HG02852 (cell line): ENCODE measurements around the gene CDS2.
"Not testable (repeated sequence)": the region's sequence is repeated elsewhere in the genome, so short reads cannot be mapped to it uniquely, and the experiment has no call there.

Source experiments
- ATAC-seq: cut with Tn5 transposase; IDR thresholded peaks from one replicate; pipeline ENCODE4 v1.9.1; 2021; ENCODE audit warnings: mild to moderate bottlenecking, moderate library complexity; ENCODE audit not compliant: unreplicated experiment

CDS2 gene

DNA sequence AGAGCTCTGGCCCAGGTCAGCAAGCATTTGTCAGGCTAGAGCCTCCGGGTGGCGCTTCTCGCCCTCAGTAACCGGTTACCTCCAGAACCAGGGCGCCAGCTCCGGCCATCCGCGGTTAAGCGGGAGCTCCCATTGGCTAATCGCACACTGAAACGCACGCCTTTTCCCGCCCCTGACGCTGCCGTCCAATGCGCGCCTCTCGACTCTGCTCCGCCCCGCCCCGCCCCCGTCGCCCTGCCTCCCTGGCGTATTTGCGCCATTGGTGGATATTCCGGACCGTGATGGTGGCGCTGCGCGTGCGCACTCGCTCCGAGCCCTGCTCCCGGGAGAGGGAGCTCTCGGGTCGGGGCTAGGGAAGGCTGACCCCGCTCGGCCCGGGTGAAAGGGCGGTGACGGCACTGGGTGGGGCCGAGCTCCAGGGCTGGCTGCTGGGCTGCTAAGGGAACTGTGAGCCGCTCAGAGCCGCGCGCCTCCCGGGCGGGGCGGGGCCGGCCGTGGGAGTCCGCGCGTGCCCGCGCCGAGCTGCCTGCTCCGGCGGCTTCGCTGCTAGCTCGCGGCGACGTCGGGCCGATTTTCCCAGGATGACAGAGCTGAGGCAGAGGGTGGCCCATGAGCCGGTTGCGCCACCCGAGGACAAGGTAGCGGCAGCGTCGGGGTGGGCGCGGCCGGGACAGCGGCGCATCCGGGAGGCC, at the start of gene CDS2:
Gene CDS2 (plus strand): TSS at position 497 of the 692 bp plus-strand sequence. CDS start 85 bp downstream, at position 582.
- peak; percentile 92 for ATAC-seq

DNA sequence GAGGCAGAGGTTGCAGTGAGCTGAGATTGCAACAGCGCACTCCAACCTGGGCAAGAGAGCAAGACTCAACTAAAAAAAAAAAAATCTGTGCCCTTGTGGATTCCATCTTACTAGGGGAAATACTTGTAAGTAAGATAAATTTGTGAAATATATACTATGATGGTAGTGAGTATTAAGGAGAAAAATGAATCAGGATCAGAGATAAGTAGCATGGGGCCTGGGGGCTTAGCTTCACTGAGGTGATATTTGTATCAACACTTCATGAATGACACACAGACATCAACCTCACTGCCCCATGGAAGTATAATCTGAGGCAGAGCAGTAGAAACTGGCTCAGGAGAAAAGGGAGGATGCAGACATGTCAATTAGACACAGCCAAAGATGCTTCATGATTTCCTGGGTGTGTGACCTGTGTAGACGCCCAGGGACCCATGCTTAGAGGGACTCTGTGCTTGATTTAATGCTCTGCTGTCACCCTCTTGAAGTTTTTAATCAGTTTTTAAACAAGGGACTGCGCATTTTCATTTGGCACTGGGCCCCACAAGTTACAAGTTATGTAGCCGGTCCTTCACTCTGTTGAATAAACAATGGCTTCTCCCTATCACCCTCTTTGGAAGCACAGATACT, 48.9 kb upstream of the CDS2 start:
- ATAC-seq: peak; percentile 3

DNA sequence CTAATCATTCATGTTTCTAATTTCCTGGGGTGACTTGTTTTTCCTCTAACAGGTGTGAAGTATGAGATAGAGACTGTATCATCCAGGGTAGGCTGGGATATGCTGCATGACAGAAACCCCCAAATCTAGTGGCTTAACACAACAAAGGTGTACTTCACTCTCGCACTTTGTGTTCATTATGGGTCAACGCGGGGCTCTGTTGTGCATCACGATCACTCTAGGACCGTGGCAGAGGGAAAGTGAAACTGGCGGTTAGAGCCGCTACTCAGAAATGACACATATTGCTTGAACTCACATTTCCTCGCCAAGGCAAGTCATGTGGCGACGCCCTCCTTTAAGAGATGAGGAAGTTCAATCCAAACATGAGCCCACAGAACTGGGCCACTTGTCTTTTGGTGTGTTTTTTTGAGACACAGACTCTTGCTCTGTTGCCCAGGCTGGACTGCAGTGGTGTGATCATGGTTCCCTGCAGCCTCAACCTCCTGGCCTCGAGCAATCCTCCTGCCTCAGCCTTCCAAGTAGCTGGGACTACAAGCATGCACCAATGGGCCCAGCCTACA, 48.3 kb upstream of the CDS2 start:
- peak; percentile 94 for ATAC-seq

DNA sequence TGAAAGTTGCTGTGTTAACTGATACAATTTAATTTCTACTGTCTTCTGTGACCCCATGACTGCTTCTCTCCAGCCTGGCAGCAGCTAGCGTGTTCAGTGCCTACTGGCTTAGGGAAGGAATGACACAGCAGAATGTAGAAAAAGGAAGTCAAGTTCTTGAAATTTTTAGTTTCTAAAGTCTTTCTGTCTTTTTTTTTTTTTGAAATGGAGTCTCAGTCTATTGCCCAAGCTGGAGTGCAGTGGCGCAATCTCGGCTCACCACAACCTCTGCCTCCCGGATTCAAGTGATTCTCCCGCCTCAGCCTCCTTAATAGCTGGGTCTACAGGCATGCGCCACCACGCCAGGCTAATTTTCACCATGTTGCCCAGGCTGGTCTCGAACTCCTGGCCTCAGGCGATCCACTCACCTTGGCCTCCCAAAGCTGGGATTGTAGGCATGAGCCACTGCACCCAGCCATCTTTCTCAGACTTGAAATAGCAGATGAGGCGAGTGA, 46.4 kb upstream of the CDS2 start:
- ATAC-seq: no peak

DNA sequence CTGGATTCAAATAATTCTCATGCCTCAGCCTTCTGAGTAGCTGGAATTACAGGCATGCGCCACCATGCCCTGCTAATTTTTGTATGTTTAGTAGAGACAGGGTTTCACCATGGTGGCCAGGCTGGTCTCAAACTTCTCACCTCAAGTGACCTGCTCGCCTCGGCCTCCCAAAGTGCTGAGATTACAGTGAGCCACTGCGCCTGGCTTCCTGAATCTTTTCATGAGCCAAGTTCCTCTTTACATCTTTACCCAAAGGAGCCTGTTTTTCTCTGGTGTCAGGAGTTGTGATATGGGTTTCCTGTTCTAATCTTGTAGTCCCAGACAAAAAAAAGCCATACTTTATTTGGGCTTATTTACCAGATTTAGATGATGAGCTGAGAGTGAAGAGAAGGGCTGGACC, 41.4 kb upstream of the CDS2 start:
- ATAC-seq: no peak

DNA sequence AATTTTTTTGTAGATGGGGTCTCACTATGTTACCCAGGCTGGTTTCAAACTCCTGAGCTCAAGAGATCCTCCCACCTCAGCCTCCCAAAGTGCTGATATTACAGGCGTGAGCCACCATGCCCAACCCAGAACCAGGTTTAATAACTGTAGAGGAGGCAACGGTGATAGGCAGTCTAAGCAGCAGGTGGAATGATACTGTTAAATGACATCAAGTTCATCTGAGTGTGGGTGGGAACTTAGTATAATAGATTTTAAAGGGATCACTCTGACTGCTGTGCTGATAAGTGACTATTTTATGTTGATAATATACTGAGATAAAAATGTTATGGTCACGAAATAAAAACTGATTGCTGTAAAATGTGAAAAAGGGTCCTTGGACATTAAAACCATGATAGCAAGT, 38.1 kb upstream of the CDS2 start:
- no peak for ATAC-seq

DNA sequence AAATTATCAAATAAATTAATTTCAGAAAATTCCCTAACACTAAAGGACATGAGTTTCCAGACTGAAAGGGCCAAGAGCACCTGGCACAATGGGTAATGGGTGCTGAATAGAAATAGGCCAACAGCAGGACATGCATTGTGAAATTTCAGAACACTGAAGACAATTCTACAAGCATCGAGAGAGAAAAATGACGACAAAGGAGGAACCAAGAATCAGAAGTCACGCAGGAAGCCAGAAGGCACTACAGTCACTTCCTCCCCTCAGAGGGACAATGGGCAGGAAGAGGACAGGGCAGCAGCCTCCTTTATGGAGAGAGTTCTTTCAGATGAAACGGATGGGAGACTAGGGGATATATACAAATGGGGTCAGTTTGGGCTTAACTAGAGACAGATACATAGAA, 36.6 kb upstream of the CDS2 start:
- ATAC-seq: no peak

DNA sequence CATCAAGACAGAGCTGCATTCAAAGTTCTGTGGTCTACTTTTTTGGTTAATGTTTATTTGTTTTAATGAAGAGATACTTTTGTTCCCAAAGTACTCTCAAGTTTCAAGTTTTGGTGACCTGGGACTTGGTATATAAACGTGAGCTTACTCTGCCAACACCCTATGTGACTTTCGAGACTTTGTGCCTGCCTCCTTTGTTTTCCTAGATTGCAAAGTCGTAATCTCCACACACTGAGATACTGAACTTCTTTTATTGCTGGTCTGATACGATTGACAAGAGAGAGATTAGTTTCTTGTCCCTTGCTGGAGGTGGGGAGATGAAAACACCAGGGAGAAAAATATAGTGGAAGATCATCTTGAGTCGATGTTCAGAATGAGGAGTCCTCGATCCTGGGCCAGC, 34.9 kb upstream of the CDS2 start:
- ATAC-seq: no peak

DNA sequence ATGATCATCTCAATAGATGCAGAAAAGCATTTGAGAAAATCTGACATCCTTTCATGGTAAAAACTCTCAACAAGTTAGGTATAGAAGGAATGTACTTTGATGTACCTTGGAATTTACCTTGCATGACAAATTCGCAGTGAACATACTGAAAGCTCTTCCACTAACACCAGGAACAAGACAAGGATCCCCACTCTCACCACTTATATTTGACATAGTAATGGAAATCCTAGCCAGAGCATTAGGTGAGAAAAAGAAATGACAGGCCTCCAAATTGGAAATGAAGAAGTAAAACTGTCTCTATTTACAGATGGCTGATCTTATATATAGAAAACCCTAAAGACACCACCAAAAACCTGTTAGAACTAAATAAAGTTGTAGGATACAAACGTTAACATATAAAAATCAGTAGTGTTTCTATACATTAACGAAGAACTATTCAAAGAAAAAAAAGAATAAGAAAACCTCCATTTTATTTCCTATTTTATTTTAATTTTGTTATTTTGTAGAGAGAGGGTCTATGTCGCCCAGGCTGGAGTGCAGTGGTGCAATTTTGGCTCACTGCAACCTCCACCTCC, 34.0 kb upstream of the CDS2 start:
- no peak for ATAC-seq

DNA sequence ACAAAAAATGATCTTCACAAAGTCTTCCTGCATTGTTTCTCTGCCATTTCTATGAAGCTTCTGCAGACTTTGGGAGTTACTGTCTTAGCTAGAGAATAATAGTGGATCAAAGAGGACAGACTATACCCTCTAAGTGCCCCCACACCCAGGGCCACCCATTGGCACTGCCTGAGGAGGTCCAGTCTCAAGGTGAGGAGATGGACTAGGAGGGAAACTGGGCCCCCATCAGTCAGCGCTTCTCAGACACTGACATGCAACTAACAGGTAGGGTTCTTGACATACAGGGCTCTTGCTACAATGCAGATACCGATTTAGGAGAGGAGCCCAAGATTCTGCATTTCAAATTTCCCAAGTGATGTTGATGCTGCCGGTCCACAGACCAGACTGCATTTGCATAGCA, 31.4 kb upstream of the CDS2 start:
- no peak for ATAC-seq

DNA sequence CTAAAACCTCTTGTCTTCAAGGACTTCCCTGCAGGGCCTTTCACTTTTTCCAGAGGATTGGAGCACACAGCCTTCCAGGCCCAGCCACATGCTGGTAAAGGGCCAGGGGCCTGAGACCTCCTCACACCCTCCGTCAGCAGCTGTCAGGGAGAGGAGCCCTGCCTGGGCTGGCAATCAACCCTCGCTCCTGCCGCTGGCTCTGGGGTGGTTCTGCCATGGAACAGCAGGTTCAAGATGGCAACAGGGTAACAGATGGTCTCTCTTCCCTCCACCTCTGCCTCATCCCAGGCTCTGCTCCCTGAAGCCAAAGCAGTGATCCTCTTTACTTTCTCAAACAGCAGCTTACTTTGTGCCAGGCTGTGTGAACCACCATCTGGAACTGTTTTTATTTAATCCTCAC, 30.9 kb upstream of the CDS2 start:
- ATAC-seq: no peak

DNA sequence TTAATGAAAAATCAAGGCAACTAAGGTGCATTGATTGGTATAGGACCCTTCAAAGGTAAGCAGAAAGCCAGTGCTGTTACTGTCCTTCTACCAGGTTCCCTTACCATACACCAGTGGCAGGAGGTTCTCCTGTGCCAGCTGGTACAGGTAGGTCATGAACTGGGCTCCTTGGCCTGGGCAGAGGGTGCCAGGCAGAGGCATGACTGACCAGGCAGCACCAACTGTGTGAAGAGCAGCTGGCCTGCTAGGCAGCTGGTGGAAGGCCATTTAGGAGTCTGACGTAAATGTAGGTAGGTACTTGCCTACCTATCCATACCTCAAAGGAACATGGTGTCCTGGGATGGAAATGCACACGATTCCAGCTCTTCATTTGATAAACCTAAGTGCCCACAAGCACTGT, 30.3 kb upstream of the CDS2 start:
- no peak for ATAC-seq

DNA sequence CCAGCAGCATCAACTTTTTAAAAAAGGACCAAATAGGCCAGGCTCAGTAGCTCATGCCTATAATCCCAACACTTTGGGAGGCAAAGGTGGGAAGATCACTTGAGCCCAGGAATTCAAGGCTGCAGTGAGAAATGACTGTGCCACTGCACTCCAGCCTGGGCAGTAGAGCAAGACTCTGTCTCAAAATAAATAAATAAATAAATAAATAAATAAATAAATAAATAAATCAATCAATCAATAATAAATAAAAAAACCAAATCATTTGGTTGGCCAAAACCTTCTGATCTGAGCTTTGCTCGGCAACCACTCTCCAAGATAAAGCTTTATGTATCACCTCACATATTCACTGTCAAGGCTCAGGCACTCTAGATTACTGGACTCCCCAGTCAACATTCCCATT, 27.8 kb upstream of the CDS2 start:
- not testable (repeated sequence) for ATAC-seq

DNA sequence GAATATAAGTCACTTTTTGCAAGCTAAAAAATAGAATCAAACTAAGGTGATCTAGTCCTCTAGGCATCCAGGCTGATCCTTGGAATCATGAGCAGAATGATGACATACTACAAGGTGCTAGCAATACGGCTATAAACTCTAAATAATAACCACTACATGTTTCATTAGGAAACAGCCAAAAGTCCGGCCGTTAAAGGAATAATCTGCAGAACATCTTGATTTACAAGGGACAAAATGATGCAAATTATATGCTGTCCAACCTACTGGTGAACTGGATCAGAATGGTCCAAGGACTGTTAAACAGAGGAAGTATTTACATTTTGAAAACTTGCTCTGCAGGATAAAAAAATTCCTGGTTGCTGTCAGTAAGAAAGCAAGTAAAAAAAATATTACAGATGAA, 26.9 kb upstream of the CDS2 start:
- not testable (repeated sequence) for ATAC-seq

DNA sequence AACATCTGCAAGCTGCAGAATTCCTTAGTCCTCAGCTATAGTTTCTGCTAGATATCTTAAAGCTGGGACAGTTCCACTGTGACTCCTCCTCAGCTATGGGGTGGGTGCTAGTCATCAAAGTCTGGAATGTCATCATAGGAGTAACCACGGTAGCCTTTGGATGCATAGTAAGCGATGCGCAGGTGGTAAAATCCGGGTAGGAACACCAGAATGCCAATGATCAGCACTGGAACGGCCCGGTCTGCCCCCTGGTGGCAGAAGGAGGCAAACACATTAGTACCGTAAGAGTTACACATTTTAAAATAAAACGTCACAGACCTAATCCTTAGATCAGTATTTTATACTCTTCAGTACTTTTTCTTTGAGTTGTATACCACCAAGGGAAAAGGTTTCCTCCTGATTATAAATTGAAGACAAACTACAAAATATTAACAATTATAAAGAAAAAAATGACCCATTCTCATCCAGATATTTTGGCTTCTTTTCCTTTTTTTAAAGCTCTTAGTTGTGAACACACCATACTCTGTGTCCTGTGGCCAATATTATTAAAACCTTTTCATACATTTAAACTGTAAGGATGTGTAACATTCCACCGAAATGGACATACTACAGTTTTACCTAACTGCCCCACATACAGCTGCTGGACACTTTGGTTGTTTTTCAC, 26.0 kb upstream of the CDS2 start:
- ATAC-seq: no peak

DNA sequence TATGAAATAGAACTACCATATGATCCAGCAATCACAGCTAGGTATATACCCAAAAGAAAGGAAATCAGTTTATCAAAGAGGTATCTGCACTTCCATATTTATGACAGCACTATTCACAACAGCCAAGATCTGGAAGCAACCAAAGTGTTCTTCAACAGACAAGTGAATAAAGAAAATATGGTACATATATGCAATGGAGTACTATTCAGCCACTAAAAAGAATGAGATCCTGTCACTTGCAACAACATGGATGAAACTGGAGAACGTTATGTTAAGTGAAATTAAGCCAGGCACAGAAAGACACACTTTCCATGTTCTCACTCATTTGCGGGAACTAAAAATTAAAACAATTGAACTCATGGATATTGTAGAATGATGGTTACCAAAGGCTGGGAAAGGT, 22.3 kb upstream of the CDS2 start:
- no peak for ATAC-seq

DNA sequence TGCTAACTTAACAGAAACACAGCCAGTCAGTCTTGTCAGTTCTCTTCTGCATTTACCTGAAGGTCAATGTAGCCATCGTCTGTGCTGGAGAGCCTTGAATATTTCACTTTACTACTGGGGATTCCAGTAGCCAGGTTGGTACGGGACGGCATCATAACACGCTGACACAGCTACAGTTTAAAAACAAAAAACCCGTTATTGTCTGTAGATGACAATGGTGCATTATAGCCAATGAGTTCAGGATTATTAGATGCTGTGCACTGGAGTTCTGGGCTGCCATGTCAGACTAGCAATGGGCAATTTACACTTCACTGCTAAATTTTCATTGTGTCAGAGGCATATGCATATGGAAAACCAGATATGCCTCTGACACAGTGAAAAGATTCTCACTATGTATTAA, 17.5 kb upstream of the CDS2 start:
- ATAC-seq: no peak

DNA sequence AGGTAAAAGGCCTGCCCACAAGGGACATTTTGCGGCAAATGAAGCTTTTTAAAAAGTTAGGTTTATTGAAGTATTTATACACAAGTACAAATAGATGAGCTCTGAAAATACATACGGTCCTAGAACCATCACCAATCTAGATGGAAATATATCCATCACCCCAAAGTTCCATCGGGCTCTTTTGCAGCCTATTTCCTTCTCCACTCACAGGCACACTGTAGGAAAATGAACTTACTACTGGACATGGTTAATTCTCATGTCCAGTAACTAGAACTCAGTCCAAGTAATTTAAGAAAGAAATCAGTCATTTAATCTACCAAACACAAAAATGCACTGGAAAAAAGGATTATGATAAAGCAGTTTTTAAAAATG, 13.2 kb upstream of the CDS2 start:
- no peak for ATAC-seq

DNA sequence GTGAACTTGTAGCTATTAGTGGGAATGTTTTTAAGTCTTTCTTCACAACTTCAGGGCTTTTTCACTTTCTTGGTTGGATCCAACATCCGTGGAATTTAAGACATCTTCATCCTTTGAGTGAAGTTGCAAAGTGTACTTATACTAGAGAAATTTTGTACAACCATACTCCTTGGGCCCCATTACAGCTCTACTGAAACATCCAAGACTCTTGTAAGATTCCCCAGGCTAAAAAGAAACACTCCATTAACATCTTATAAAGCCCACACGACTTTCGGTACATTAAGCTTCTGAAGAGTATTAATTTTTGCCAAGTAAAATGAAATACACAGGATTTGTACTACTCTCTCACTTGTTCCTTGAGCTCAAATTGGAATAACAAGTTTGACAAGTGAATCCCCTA, 12.4 kb upstream of the CDS2 start:
- no peak for ATAC-seq

DNA sequence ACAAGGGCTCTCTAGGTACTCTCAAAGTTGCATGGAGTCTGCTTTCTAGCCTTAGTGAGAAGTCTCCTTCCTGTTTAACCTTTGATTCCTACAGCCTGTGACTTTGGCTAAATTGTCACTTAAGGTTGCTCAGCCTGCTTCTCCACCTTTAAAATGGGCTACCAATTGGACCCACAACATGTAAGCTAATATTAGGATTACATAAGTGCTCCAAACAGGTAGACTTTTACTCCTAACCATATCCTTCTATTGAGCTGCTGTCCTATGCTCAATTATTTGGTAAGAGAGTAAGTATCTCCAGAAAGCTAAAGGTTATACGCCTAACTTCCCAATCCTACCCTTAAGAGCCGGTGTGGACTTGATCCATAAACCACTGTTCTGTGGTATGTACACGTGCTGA, 9.9 kb upstream of the CDS2 start:
- ATAC-seq: no peak
